Lower leg skin (tissue), 4 donors: Measurements from ENCODE around the gene TAF1D. TPM values are rescaled to one million over a fixed set of nuclear protein-coding genes. Genes with fewer than 3 reads are reported as not detected.

Experiments used
- DNase-seq, 2 donors: peaks; one replicate each; pipeline ENCODE4 v3.0.0-alpha.2; 2019; ENCODE audit warnings: low spot score in 2 of 2
- H3K4me3 ChIP-seq: fragments of 200-600 bp; sonication (generic); 2 replicates; pipeline ENCODE4 v1.5.1; 2017; ENCODE audit warnings: mild to moderate bottlenecking, low read depth; ENCODE audit not compliant: poor library complexity, severe bottlenecking
- CTCF ChIP-seq, 3 donors: fragments of 450-650 bp; IDR thresholded peaks; one replicate each; pipeline ENCODE4 v1.5.1; 2016; ENCODE audit warnings: antibody characterized with exemption in 3 of 3, mild to moderate bottlenecking in 3 of 3, moderate library complexity in 2 of 3
- POLR2A ChIP-seq, 2 donors: fragments of 450-650 bp; IDR thresholded peaks; one replicate each; pipeline ENCODE4 v1.6.1; 2016 to 2017; ENCODE audit warnings: antibody characterized with exemption in 2 of 2, mild to moderate bottlenecking in 1 of 2, moderate library complexity in 1 of 2
- WGBS, 2 donors: methylation state at CpG; one replicate each; pipeline ENCODE4 v1.1.5; 2018; 5-methylcytosine and 5-hydroxymethylcytosine counted together
- intact Hi-C: fragments of 100-400 bp; cut with DNase I; formaldehyde crosslinking; loops from one replicate; pipeline ENCODE4 v1.15.0; 2023; ENCODE audit warnings: low total_unique reads
- total RNA-seq, 4 donors: library from RNA; depleted of rRNA; stranded (reverse); fragments of >200 nt; gene quantifications; one replicate each; pipeline ENCODE4 v1.1.0, GENCODE V29; 2016

The TAF1D gene
- total RNA-seq, 4 donors from 2014 or later: 45.2 to 92.5 (median 70.0) TPM

GRCh38 chr11:93744669-93745004 is 3.3 kb upstream of the TAF1D start:
- intact Hi-C loops: no loop called here
- no peak overlapping the region for H3K4me3 ChIP-seq
- WGBS, 2 donors: 69 to 80% methylated on average over 7 of the region's 7 CpGs
- no peak for DNase-seq
- TF ChIP-seq POLR2A (IDR thresholded peaks at IDR 0.05) (no peak), CTCF (IDR thresholded peaks at IDR 0.05) (no peak)

GRCh38 chr11:93743291-93743690 is 2.0 kb upstream of the TAF1D start:
- H3K4me3 ChIP-seq: no peak overlapping the region
- intact Hi-C loops: no loop called here
- no peak for DNase-seq
- TF ChIP-seq CTCF (IDR thresholded peaks at IDR 0.05) (no peak), POLR2A (IDR thresholded peaks at IDR 0.05) (no peak)
- 91 to 96% methylated on average over 21 to 23 of the region's 23 CpGs for WGBS, 2 donors

GRCh38 chr11:93741882-93742226 is 559 bp upstream of the TAF1D start:
- no peak for TF ChIP-seq POLR2A (IDR thresholded peaks at IDR 0.05)
- no peak for TF ChIP-seq CTCF (IDR thresholded peaks at IDR 0.05)
- 0 to 2% methylated on average over 8 of the region's 8 CpGs for WGBS, 2 donors
- no peak for DNase-seq
- H3K4me3 ChIP-seq: peak overlapping the region; percentile 73
- intact Hi-C loops: no loop called here

GRCh38 chr11:93740730-93741093 is 583 bp downstream of the TAF1D start:
- intact Hi-C loops: no loop called here
- DNase-seq: peak in 1 of 2 donors; percentile 88
- 0 to 1% methylated on average over 20 of the region's 20 CpGs for WGBS, 2 donors
- H3K4me3 ChIP-seq: peak overlapping the region; percentile 73
- TF ChIP-seq CTCF (IDR thresholded peaks at IDR 0.05): no peak

- no peak for DNase-seq
- 7 to 8% methylated on average over 18 of the region's 18 CpGs for whole genome bisulfite sequencing, 2 donors
- intact Hi-C loops: no loop called here
- no peak for TF ChIP-seq CTCF (IDR thresholded peaks at IDR 0.05)
- TF ChIP-seq POLR2A (IDR thresholded peaks at IDR 0.05): no peak
- peak overlapping the region; percentile 73 for H3K4me3 ChIP-seq
Measured at GRCh38 chr11:93740031-93740729, 1.1 kb downstream of the TAF1D start.

- DNase-seq: no peak
- no peak overlapping the region for H3K4me3 ChIP-seq
- TF ChIP-seq POLR2A (IDR thresholded peaks at IDR 0.05) (no peak), CTCF (IDR thresholded peaks at IDR 0.05) (no peak)
- WGBS, 2 donors: 54 to 56% methylated on average over 6 of the region's 6 CpGs
- intact Hi-C loops: no loop called here
Measured at GRCh38 chr11:93738647-93739081, 2.6 kb downstream of the TAF1D start.
